Cortex of kidney (tissue), 1 donor: Measurements from ENCODE around the gene CERS6.

ENCODE experiments used
- DNase-seq: peaks from one replicate; lab custom pipeline; 2025; lab: John Stamatoyannopoulos, UW

CERS6 gene

GRCh38 chr2:168568476-168569267, 112.6 kb downstream of the CERS6 start:
- no peak for DNase-seq

GRCh38 chr2:168571061-168571460, 115.0 kb downstream of the CERS6 start:
- DNase-seq, result no peak

- DNase-seq, result no peak
Observed at GRCh38 chr2:168573128-168573903, 117.2 kb downstream of the CERS6 start.

GRCh38 chr2:168574856-168575630, 119.0 kb downstream of the CERS6 start:
- no peak for DNase-seq

GRCh38 chr2:168577885-168578284, 121.8 kb downstream of the CERS6 start:
- DNase-seq, result no peak

GRCh38 chr2:168583064-168583709, 127.1 kb downstream of the CERS6 start:
- no peak for DNase-seq

GRCh38 chr2:168583710-168584521, 127.8 kb downstream of the CERS6 start:
- no peak for DNase-seq

- no peak for DNase-seq
Observed at GRCh38 chr2:168584911-168585310, 128.8 kb downstream of the CERS6 start.

GRCh38 chr2:168585700-168586099, 129.6 kb downstream of the CERS6 start:
- no peak for DNase-seq

GRCh38 chr2:168587307-168587706, 131.2 kb downstream of the CERS6 start:
- DNase-seq, result no peak

GRCh38 chr2:168589236-168590211, 133.5 kb downstream of the CERS6 start:
- DNase-seq, result no peak

GRCh38 chr2:168592181-168592831, 136.2 kb downstream of the CERS6 start:
- DNase-seq, result no peak

- no peak for DNase-seq
Observed at GRCh38 chr2:168593713-168594112, 137.6 kb downstream of the CERS6 start.

- no peak for DNase-seq
Observed at GRCh38 chr2:168594778-168595177, 138.7 kb downstream of the CERS6 start.

GRCh38 chr2:168596881-168597655, 141.0 kb downstream of the CERS6 start:
- no peak for DNase-seq

- DNase-seq, result no peak
Observed at GRCh38 chr2:168599738-168600137, 143.7 kb downstream of the CERS6 start.

GRCh38 chr2:168600949-168601348, 144.9 kb downstream of the CERS6 start:
- DNase-seq, result no peak

- no peak for DNase-seq
Observed at GRCh38 chr2:168601741-168602140, 145.7 kb downstream of the CERS6 start.

GRCh38 chr2:168602379-168602778, 146.3 kb downstream of the CERS6 start:
- DNase-seq, result no peak
